Muscle layer of colon (tissue), 2 donors: ENCODE results near the gene DROSHA.
"Not testable (repeated sequence)": the region's sequence is repeated elsewhere in the genome, so short reads cannot be mapped to it uniquely, and the experiment has no call there.

Source experiments
- H3K27ac ChIP-seq: one replicate; pipeline ENCODE4 v1.7.0; 2013; ENCODE audit warnings: low read depth, mild to moderate bottlenecking, low read length, moderate library complexity
- H3K27me3 ChIP-seq, 2 donors: one replicate each; pipeline ENCODE4 v1.7.0; 2013; ENCODE audit warnings: low read length in 2 of 2, mild to moderate bottlenecking in 2 of 2; ENCODE audit not compliant: insufficient read depth in 2 of 2, control insufficient read depth in 1 of 2
- H3K36me3 ChIP-seq: one replicate; pipeline ENCODE4 v1.7.0; 2013; ENCODE audit warnings: mild to moderate bottlenecking, low read length; ENCODE audit not compliant: insufficient read depth
- H3K4me1 ChIP-seq: one replicate; pipeline ENCODE4 v1.7.0; 2013; ENCODE audit warnings: mild to moderate bottlenecking, low read length; ENCODE audit not compliant: insufficient read depth
- H3K4me3 ChIP-seq, 2 donors: one replicate each; pipeline ENCODE4 v1.7.0; 2013; ENCODE audit warnings: low read length in 2 of 2, low read depth in 1 of 2, mild to moderate bottlenecking in 1 of 2, moderate library complexity in 1 of 2
- H3K9ac ChIP-seq: one replicate; pipeline ENCODE4 v1.7.0; 2013; ENCODE audit warnings: low read length
- H3K9me3 ChIP-seq: one replicate; pipeline ENCODE4 v1.7.0; 2013; ENCODE audit warnings: mild to moderate bottlenecking, low read length
- donor health status: abdominal sarcoma.
- donor health status: Adenocarcinoma of cecum.

Gene DROSHA

DNA sequence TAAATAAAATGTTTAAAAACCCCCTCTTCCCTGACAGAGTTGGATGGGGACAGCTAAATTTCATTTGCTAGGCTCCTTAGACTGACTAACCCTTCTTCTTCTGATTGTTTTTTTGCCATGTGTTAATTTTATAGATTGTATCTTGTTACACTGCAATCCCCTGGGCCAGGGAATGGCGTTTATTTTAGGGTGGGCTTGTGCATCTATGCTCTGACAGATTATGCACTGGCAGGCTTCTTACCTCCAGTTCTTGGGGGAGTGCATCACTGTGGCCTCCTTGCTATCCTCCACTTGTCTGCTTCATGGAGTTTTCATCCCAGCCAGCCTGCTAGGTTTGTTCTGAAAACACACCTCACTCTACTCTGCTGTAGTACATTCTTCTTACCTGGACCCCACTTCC is 159.8 kb downstream of the DROSHA start:
- no peak overlapping the region for H3K4me3 ChIP-seq
- H3K4me1 ChIP-seq, result no peaks in the 10 kb centered on the region
- H3K9me3 ChIP-seq, result no peaks in the 10 kb centered on the region
- H3K36me3 ChIP-seq, result no peaks in the 10 kb centered on the region
- H3K9ac ChIP-seq, result no peak overlapping the region
- no peaks in the 10 kb centered on the region for H3K27me3 ChIP-seq
- no peak overlapping the region for H3K27ac ChIP-seq

DNA sequence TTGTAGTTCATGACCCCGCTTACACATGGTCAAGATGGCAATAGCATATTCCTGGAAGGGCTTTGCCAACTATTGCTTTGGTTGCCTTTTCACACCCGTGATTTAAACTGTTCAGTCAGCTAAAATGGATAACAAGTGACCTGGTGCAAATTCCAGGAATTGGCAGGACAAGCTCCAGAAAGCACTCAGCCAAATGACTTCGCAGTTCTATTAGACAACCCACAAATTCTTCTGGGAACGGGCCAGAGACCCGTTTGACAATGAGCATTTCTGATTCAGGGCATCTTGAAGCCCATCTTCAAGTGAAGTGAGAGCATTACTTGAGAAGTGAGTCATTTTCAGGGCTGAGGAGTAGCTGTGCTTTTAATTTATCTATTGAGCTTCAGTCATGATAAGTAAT is 165.0 kb downstream of the DROSHA start:
- H3K9ac ChIP-seq, result no peak overlapping the region
- no peak overlapping the region for H3K4me3 ChIP-seq
- H3K9me3 ChIP-seq, result no peaks in the 10 kb centered on the region
- H3K36me3 ChIP-seq, result no peaks in the 10 kb centered on the region
- H3K4me1 ChIP-seq, result no peaks in the 10 kb centered on the region
- no peak overlapping the region for H3K27ac ChIP-seq
- no peaks in the 10 kb centered on the region for H3K27me3 ChIP-seq

DNA sequence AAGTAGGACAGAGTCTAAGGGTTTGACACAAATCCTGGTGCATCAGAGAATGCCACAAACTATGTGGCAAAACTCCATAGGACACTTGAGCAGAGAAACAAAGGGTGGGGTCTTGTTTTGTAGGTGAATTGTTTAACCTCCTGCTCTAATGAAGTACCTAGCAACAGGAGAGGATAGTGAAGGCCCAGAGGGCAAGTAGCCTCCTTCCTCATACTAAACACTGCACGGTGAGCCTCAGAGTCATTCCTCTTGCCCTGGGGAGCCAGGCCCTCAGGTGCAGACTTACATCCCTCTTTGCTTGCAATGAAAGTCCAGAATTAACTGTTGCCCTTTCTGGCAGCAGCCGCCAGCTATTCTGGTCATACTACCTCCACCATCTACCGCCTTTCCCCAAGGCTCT is 166.1 kb downstream of the DROSHA start:
- peaks cover 9% of the 10 kb centered on the region for H3K4me1 ChIP-seq
- H3K4me3 ChIP-seq, result no peak overlapping the region
- H3K27ac ChIP-seq, result no peak overlapping the region
- no peaks in the 10 kb centered on the region for H3K27me3 ChIP-seq
- H3K36me3 ChIP-seq, result no peaks in the 10 kb centered on the region
- no peak overlapping the region for H3K9ac ChIP-seq
- H3K9me3 ChIP-seq, result no peaks in the 10 kb centered on the region

DNA sequence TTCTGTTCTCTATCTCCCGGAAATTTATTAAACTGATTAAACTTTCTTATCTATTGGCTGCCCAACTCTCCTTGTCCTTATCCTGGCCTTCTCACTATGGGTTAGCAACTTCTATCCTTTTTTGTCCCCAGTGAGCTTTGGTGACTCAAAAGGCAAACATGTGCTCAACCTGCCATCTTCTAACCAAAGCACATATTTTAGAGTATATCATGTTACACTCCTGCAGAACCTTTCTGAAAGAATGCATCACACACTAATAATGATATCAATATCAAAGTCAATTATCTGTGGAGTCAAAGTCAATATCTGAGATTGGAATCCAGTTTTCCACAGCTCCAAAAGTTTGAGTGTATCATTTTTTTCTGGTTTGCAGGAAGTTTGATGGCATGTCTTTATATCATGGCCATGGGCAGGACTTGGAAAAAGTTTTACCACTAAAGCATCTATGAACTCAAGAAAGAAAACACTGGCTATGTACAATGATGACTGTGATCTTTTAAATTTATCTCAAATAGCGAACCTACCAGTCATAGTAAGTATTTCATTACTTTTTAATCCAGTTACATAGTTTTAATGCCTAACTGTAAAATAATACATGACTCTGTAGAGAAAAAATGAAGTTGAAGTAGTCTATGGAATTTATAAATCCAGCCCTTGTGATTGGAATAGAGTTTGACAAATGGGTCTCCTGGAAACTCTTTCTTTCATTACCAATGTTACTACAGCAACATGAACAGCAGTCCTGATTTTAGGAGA is 166.8 kb downstream of the DROSHA start:
- H3K27me3 ChIP-seq, result no peaks in the 10 kb centered on the region
- H3K27ac ChIP-seq, result no peak overlapping the region
- no peak overlapping the region for H3K9ac ChIP-seq
- peaks cover 9% of the 10 kb centered on the region for H3K4me1 ChIP-seq
- no peaks in the 10 kb centered on the region for H3K9me3 ChIP-seq
- H3K4me3 ChIP-seq, result no peak overlapping the region
- no peaks in the 10 kb centered on the region for H3K36me3 ChIP-seq

DNA sequence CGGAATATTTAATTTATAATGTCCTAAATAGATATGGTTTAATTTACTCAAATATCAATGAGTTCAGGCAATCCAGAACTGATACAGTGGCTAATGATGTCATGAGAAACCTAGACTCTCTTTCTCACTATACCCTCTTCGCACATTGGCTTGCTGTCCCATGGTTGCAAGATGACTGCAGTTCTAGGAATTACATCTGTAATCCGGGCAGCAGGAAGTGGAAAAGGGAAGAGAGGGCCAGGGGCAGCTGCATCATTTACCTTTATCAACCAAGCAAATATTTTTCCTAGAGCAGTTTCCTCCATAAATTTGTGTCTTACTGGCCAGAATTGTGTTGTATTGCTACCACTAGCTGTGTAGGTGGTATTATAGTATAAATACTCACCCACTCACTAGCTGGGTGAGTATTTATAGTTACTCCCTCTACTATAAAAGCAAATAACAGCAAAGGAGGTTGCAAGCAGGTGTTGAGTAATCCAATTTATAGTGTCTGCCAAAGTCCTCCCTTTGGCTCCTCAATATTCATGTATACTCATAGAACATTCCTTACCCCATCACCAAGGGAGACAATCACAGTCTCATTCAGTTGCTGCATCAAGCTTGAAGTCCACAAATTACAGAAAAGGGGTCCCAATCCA is 168.8 kb downstream of the DROSHA start:
- Histone ChIP-seq H3K9me3 (no peaks in the 10 kb centered on the region), H3K27ac (no peak overlapping the region), H3K27me3 (no peaks in the 10 kb centered on the region), H3K36me3 (no peaks in the 10 kb centered on the region), H3K4me3 (no peak overlapping the region), H3K9ac (no peak overlapping the region), H3K4me1 (peaks cover 9% of the 10 kb centered on the region)

DNA sequence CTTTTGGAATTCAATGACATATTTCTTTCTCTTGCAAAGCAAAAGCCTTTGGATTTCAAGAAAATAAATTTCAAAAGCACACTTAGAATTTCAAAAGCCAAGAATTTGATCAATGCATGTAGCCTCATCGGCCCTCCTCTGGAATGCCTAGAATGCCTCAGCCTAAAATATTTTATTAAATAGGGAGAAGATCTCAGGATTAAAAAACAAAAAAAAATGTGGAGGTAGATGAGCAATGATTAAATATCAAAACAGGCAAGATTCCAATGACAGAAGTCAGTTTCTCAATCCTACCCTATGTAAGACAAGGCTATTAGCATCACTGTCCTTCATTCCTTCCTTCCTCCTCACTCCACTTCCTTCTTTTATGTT is 169.4 kb downstream of the DROSHA start:
- Histone ChIP-seq H3K4me3 (no peak overlapping the region), H3K36me3 (no peaks in the 10 kb centered on the region), H3K4me1 (peaks cover 9% of the 10 kb centered on the region), H3K9me3 (no peaks in the 10 kb centered on the region), H3K27ac (no peak overlapping the region), H3K9ac (no peak overlapping the region), H3K27me3 (no peaks in the 10 kb centered on the region)

DNA sequence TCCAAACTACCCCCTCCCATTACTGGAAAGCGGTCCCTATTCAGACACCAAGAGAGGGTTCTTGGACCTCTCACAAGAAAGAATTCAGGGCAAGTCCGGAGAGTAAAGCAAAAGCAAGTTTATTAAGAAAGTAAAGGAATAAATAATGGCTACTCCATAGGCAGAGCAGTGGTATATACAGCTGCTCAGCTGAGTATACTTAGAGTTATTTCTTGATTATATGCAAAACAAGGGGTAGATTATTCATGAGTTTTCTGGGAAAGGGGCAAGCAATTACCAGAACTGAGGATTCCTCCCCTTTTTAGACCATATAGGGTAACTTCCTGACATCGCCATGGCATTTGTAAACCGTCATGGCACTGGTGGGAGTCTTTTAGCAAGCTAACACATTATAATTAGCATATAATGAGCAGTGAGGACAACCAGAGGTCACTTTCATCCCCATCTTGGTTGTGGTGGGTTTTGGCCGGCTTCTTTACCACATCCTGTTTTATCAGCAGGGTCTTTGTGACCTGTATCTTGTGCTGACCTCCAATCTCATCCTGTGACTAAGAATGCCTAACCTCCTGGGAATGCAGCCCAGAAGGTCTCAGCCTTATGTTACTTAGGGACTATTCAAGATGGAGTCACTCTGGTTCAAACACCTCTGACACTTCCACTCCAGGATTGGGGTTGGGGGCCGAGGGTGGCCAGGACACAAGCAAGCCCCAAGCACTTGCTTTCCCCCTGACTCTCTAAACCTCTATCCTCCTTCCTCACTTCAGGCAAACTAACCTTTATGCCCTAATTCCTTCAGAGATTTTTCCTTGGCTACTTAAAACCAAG is 170.0 kb downstream of the DROSHA start:
- not testable (repeated sequence) for H3K36me3 ChIP-seq, H3K9ac ChIP-seq, H3K4me3 ChIP-seq, H3K27me3 ChIP-seq, H3K27ac ChIP-seq, H3K4me1 ChIP-seq, H3K9me3 ChIP-seq

DNA sequence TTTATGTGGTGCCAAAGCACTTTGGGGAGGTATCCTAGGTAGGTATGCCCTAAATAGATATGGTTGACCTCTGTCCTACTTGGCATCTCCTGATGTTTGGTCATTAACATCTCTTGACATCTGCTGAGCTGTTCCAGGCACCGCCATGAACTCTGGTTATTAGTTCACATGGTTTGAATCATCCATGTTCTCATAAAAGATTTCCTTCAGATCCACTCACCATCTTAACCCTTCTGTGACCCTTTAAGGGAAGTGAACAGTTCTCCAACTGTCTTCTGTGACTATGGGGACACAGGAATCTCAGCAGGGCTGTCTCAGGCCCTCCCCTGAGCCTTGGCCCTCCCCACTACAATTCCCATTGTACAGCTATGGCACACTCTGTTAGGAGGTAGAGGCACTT is 170.7 kb downstream of the DROSHA start:
- no peaks in the 10 kb centered on the region for H3K27me3 ChIP-seq
- H3K9ac ChIP-seq, result no peak overlapping the region
- no peaks in the 10 kb centered on the region for H3K9me3 ChIP-seq
- no peak overlapping the region for H3K4me3 ChIP-seq
- H3K4me1 ChIP-seq, result peaks cover 9% of the 10 kb centered on the region
- H3K36me3 ChIP-seq, result no peaks in the 10 kb centered on the region
- no peak overlapping the region for H3K27ac ChIP-seq

DNA sequence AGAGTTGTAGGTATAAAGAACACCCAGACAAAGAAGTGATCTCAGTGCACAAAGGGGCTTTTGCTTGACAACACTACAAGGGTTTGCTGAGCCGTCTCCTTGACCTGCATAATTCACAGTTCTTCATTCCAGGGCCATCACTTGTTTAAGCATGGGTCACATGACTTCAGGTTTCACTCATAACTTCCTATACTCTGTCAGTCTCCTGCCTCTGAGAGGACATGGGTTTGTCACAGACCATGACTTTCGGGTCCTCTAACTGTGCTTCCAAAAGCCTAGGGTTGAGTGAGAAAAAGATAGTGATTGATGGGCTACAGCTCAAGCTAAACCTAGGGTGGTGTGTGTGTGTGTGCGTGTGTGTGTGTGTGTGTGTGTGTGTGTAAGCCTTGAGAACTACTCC is 172.1 kb downstream of the DROSHA start:
- H3K27ac ChIP-seq, result no peak overlapping the region

DNA sequence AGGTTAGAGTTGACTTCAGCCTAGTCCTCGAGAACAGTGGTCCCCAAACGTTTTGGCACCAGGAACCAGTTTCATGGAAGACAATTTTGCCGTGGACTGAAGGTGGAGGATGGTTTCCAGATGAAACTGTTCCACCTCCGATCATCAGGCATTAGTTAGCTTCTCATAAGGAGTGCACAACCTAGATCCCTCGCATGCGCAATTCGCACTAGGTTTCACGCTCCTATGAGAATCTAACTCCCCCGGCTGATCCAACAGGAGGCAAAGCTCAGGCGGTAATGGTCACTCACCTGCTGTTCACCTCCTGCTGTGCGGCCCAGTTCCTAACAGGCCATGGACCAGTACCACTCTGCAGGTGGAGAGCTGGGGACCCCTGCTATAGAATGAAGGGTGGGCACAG is 174.9 kb downstream of the DROSHA start:
- no peak overlapping the region for H3K27ac ChIP-seq
- no peak overlapping the region for H3K4me3 ChIP-seq

More for the DNA sequence above, 172.1 kb downstream of the DROSHA start:
- Histone ChIP-seq H3K9me3 (no peaks in the 10 kb centered on the region), H3K4me3 (no peak overlapping the region), H3K27me3 (no peaks in the 10 kb centered on the region), H3K4me1 (peaks cover 9% of the 10 kb centered on the region), H3K36me3 (no peaks in the 10 kb centered on the region), H3K9ac (no peak overlapping the region)

DNA sequence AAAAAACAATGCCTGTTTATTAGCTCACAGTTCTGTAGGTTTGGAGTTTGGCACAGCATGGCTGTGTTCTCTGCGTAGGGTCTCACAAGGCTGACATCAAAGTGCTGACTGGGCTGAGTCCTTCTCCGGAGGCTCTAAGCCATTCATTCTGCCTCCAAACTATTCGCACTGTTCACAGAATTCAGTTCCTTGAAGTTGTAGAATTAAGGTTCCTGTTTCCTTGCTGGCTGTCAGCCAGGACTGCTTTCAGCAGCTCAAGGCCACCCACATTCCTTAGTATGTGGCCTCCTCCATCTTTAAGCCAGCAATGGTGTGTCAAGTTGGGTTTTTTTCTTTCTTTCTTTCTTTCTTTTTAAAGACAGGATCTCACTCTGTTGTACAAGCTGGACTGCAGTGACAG is 176.6 kb downstream of the DROSHA start:
- no peaks in the 10 kb centered on the region for H3K36me3 ChIP-seq
- no peak overlapping the region for H3K4me3 ChIP-seq
- no peak overlapping the region for H3K9ac ChIP-seq
- no peaks in the 10 kb centered on the region for H3K27me3 ChIP-seq
- no peaks in the 10 kb centered on the region for H3K4me1 ChIP-seq
- no peak overlapping the region for H3K27ac ChIP-seq
- no peaks in the 10 kb centered on the region for H3K9me3 ChIP-seq

More for the DNA sequence above, 174.9 kb downstream of the DROSHA start:
- Histone ChIP-seq H3K27me3 (no peaks in the 10 kb centered on the region), H3K9ac (no peak overlapping the region), H3K36me3 (no peaks in the 10 kb centered on the region), H3K4me1 (peaks cover 9% of the 10 kb centered on the region), H3K9me3 (no peaks in the 10 kb centered on the region)
